HepG2 (cell line): ENCODE data around the gene COG8. TPM values are rescaled to one million over a fixed set of nuclear protein-coding genes. Genes with fewer than 3 reads are reported as not detected.

Experiments used
- ARNTL ChIP-seq: sonication (generic); formaldehyde crosslinking; IDR thresholded peaks from 2 replicates; pipeline ENCODE4 v1.4.0; 2020; ENCODE audit warnings: mild to moderate bottlenecking, missing genetic modification reagents
- ELF1 ChIP-seq: sonication (generic); formaldehyde crosslinking; IDR thresholded peaks from 2 replicates; pipeline ENCODE4 v1.4.0; 2020; ENCODE audit warnings: missing genetic modification reagents
- GFI1 ChIP-seq: sonication (generic); formaldehyde crosslinking; IDR thresholded peaks from 2 replicates; pipeline ENCODE4 v1.5.0; 2020; ENCODE audit warnings: missing genetic modification reagents, mild to moderate bottlenecking, borderline replicate concordance
- HNRNPH1 ChIP-seq: fragments of 200-400 bp; formaldehyde crosslinking; optimal IDR thresholded peaks from 2 replicates; pipeline ENCODE3; 2017; ENCODE audit warnings: mild to moderate bottlenecking, low read depth, low read length
- SRSF4 ChIP-seq: fragments of 200-400 bp; formaldehyde crosslinking; IDR thresholded peaks from one replicate; pipeline ENCODE4 v1.6.1; 2018; ENCODE audit warnings: mild to moderate bottlenecking, low read depth, low read length, moderate library complexity; ENCODE audit not compliant: poor library complexity, severe bottlenecking
- SSRP1 ChIP-seq: IDR thresholded peaks from 2 replicates; pipeline ENCODE4 v1.6.1; 2016; ENCODE audit warnings: control low read depth
- TRAFD1 ChIP-seq: sonication (generic); formaldehyde crosslinking; IDR thresholded peaks from 2 replicates; pipeline ENCODE4 v1.5.1; 2020; ENCODE audit warnings: missing genetic modification reagents, mild to moderate bottlenecking, borderline replicate concordance
- YY1 ChIP-seq: IDR thresholded peaks from 2 replicates; pipeline ENCODE4 v1.6.1; 2011; ENCODE audit warnings: low read length, low read depth, moderate library complexity, mild to moderate bottlenecking; ENCODE audit not compliant: insufficient read depth, insufficient replicate concordance
- ZEB1 ChIP-seq: IDR thresholded peaks from 2 replicates; pipeline ENCODE4 v1.6.1; 2012; ENCODE audit warnings: mild to moderate bottlenecking, low read depth, inconsistent platforms; ENCODE audit not compliant: insufficient replicate concordance
- ZNF121 ChIP-seq: sonication (generic); formaldehyde crosslinking; IDR thresholded peaks from 2 replicates; pipeline ENCODE4 v1.5.0; 2020; ENCODE audit warnings: mild to moderate bottlenecking, missing genetic modification reagents
- ZNF282 ChIP-seq: fragments of 450-650 bp; IDR thresholded peaks from 2 replicates; pipeline ENCODE4 v1.6.1; 2018; ENCODE audit not compliant: partially characterized antibody
- ZNF512 ChIP-seq: sonication (generic); formaldehyde crosslinking; IDR thresholded peaks from 2 replicates; pipeline ENCODE4 v1.4.0; 2020; ENCODE audit warnings: mild to moderate bottlenecking, missing genetic modification reagents
- ZNF674 ChIP-seq: sonication (generic); formaldehyde crosslinking; IDR thresholded peaks from 2 replicates; pipeline ENCODE4 v1.5.0; 2020; ENCODE audit warnings: low read depth, mild to moderate bottlenecking, missing genetic modification reagents
- ZNF703 ChIP-seq: sonication (generic); formaldehyde crosslinking; IDR thresholded peaks from 2 replicates; pipeline ENCODE4 v1.5.1; 2020; ENCODE audit warnings: missing genetic modification reagents, mild to moderate bottlenecking, moderate library complexity, borderline replicate concordance
- ZNF841 ChIP-seq: sonication (generic); formaldehyde crosslinking; IDR thresholded peaks from 2 replicates; pipeline ENCODE4 v1.8.1; 2023; ENCODE audit warnings: missing genetic modification reagents, borderline replicate concordance
- ZSCAN9 ChIP-seq: IDR thresholded peaks from 2 replicates; pipeline ENCODE4 v1.6.1; 2016; ENCODE audit warnings: borderline replicate concordance
- polyA plus RNA-seq, 8 experiments: library from polyadenylated mRNA; depleted of rRNA in 3 of 8; stranded (reverse) in 7 of 8; unstranded in 1 of 8; fragments of >200 nt; fragmentation: Illumina TruSeq in 4 of 8; extraction: Trizol in 4 of 8; gene quantifications; 2 replicates each; pipeline versions ENCODE4 v1.2.1 to v1.2.3, GENCODE V29; 2011 to 2016; ENCODE audit warnings: low read depth in 4 of 8, missing spikeins in 1 of 8, mixed read lengths in 1 of 8; ENCODE audit not compliant: insufficient read depth in 1 of 8
- total RNA-seq, 5 experiments: library from RNA; depleted of rRNA; stranded (reverse); fragments of >200 nt; fragmentation: Illumina TruSeq; extraction: Trizol; gene quantifications; 2 replicates each; pipeline ENCODE4 v1.2.3, GENCODE V29; 2016; ENCODE audit warnings: low read depth in 1 of 5
- TF ChIP-seq, protein P1 (sequence below): sonication (generic); formaldehyde crosslinking; IDR thresholded peaks from 2 replicates; pipeline ENCODE4 v1.4.0; 2020; ENCODE audit warnings: missing genetic modification reagents, low read depth, mild to moderate bottlenecking, borderline replicate concordance
- TF ChIP-seq, protein P2 (sequence below): fragments of 450-650 bp; IDR thresholded peaks from 2 replicates; pipeline ENCODE4 v1.6.1; 2017; ENCODE audit warnings: mild to moderate bottlenecking
- TF ChIP-seq, protein P3 (sequence below): sonication (generic); formaldehyde crosslinking; conservative IDR thresholded peaks from 2 replicates; pipeline ENCODE4 v1.4.0; 2020; ENCODE audit warnings: missing genetic modification reagents

Gene COG8
- total and polyA plus RNA-seq, 2 of the 13 experiments (the other 11 are each of a cell fraction or from before 2014, with no cell fraction given), result 45.5 to 52.1 TPM

GRCh38 chr16:69330286-69331109 lies 8.9 kb downstream of the COG8 start, which contains the start of gene PDF (continued):
- TF ChIP-seq, protein P1, sequence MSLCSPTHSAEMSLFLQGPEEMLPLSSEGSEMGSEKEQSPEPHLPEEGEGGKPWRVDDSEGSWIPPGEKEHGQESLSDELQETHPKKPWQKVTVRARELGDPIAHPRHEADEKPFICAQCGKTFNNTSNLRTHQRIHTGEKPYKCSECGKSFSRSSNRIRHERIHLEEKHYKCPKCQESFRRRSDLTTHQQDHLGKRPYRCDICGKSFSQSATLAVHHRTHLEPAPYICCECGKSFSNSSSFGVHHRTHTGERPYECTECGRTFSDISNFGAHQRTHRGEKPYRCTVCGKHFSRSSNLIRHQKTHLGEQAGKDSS (CRISPR knock-in tag), result peak; percentile 64; the same call in 1 of the 2 replicates
- TF ChIP-seq, protein P2, sequence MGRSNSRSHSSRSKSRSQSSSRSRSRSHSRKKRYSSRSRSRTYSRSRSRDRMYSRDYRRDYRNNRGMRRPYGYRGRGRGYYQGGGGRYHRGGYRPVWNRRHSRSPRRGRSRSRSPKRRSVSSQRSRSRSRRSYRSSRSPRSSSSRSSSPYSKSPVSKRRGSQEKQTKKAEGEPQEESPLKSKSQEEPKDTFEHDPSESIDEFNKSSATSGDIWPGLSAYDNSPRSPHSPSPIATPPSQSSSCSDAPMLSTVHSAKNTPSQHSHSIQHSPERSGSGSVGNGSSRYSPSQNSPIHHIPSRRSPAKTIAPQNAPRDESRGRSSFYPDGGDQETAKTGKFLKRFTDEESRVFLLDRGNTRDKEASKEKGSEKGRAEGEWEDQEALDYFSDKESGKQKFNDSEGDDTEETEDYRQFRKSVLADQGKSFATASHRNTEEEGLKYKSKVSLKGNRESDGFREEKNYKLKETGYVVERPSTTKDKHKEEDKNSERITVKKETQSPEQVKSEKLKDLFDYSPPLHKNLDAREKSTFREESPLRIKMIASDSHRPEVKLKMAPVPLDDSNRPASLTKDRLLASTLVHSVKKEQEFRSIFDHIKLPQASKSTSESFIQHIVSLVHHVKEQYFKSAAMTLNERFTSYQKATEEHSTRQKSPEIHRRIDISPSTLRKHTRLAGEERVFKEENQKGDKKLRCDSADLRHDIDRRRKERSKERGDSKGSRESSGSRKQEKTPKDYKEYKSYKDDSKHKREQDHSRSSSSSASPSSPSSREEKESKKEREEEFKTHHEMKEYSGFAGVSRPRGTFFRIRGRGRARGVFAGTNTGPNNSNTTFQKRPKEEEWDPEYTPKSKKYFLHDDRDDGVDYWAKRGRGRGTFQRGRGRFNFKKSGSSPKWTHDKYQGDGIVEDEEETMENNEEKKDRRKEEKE, result no peak
- TF ChIP-seq ARNTL (CRISPR knock-in tag) (0 out of 2 replicates have a peak, but pooled peaks have one; percentile 5), ZNF703 (CRISPR knock-in tag) (peak; percentile 60; the same call in 1 of the 2 replicates), ZNF674 (CRISPR knock-in tag) (peak; percentile 87; the same call in 1 of the 2 replicates), YY1 (peak; percentile 96), TRAFD1 (no peak), ZNF512 (0 out of 2 replicates have a peak, but pooled peaks have one; percentile 87), GFI1 (CRISPR knock-in tag) (peak; percentile 80; the same call in 1 of the 2 replicates), ZNF841 (CRISPR knock-in tag) (no peak; the same call in 1 of the 2 replicates), ZEB1 (peak; percentile 43), ELF1 (CRISPR knock-in tag) (peak; percentile 88), HNRNPH1 (peak; percentile 57), SSRP1 (CRISPR knock-in tag) (no peak), SRSF4 (peak; percentile 21), ZNF282 (no peak), ZNF121 (CRISPR knock-in tag) (no peak), ZSCAN9 (CRISPR knock-in tag) (peak; percentile 88; the same call in 1 of the 2 replicates)
- TF ChIP-seq, protein P3, sequence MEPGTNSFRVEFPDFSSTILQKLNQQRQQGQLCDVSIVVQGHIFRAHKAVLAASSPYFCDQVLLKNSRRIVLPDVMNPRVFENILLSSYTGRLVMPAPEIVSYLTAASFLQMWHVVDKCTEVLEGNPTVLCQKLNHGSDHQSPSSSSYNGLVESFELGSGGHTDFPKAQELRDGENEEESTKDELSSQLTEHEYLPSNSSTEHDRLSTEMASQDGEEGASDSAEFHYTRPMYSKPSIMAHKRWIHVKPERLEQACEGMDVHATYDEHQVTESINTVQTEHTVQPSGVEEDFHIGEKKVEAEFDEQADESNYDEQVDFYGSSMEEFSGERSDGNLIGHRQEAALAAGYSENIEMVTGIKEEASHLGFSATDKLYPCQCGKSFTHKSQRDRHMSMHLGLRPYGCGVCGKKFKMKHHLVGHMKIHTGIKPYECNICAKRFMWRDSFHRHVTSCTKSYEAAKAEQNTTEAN (CRISPR knock-in tag), result 0 out of 2 replicates have a peak, but pooled peaks have one; percentile 72
